GM18909 (cell line): Measurements from ENCODE around the gene JAM3.

Experiments
- ATAC-seq: cut with Tn5 transposase; IDR thresholded peaks from one replicate; pipeline ENCODE4 v1.9.1; 2021; ENCODE audit warnings: mild to moderate bottlenecking; ENCODE audit not compliant: unreplicated experiment, poor library complexity

JAM3 gene

GRCh38 chr11:134038897-134039470 is 29.9 kb upstream of the JAM3 start:
- ATAC-seq = no peak

GRCh38 chr11:134039726-134040385 is 29.0 kb upstream of the JAM3 start:
- ATAC-seq = no peak

DNA sequence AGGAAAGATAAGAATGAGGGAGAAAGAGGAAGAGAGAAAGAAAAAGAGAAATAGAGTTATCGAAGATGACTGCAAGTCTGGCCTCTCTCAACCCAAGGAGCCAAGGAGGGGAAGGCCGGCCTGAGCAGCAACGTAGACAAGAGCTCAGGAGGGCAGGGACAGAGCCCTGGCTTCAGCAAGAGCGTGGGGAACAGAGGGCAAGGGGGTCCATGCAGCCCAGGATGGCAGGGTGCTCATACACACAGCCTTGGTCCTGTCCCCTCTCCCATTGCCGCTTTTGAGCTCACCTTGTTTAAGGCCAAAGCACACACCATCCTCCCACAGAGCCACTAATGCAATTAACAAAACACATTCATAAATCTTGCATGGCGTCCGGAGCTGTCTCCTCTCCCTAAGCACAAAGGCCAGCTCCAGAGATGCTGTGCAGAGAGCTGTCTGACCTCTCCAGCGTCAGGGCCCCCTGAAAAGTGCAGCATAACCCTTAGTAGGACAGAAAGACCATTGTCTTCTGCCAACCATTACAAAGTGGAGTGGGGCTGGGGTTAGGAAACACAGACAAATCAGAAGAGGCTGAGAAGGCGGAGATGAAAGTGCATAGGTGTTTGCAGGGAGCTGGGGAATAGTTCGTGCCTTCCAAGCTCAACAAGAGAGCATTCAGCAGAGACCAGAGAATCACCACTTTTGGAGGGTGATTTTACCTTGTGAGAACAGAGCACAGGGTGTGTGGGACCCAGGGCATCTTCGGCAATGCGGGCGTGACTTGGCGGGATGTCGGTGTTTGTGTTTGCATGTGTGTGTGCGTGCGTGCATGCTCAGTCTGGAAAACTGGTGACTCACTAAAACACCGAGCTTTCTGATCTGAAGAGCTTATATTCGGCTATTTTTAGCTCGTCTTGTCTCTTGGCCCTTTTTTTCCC is 28.2 kb upstream of the JAM3 start:
- ATAC-seq = no peak

GRCh38 chr11:134041349-134041748 is 27.5 kb upstream of the JAM3 start:
- no peak for ATAC-seq

- no peak for ATAC-seq
Observed at GRCh38 chr11:134041791-134042696, 26.8 kb upstream of the JAM3 start.

DNA sequence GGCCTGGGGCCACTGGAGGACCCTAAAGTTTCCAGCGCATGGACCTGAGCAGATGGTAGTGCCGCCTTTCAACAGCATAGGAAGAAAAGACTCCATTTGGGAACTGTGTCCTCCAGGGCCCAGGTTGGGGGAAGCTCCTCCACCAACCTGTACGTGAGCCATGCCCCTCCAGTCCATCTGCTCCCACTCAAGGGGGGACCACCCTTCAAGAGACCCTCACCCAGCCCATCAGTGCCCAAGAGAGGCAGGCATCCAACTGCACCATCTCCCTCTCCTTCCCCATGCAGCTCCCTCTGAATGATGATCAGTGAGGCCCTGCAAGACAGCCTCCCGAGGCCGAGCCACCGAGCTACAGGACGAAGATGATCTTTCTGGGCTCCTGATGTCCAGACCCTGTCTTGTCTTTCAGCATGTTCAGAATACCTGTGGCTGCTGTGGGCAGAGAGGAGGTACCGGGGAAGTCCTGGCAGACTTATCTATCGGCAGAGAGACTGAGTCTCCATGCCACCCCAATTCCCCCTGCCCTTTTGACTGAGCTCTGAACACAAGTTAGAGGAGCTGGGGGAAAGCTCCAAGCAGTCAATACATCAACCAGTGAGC is 25.0 kb upstream of the JAM3 start:
- ATAC-seq = no peak

DNA sequence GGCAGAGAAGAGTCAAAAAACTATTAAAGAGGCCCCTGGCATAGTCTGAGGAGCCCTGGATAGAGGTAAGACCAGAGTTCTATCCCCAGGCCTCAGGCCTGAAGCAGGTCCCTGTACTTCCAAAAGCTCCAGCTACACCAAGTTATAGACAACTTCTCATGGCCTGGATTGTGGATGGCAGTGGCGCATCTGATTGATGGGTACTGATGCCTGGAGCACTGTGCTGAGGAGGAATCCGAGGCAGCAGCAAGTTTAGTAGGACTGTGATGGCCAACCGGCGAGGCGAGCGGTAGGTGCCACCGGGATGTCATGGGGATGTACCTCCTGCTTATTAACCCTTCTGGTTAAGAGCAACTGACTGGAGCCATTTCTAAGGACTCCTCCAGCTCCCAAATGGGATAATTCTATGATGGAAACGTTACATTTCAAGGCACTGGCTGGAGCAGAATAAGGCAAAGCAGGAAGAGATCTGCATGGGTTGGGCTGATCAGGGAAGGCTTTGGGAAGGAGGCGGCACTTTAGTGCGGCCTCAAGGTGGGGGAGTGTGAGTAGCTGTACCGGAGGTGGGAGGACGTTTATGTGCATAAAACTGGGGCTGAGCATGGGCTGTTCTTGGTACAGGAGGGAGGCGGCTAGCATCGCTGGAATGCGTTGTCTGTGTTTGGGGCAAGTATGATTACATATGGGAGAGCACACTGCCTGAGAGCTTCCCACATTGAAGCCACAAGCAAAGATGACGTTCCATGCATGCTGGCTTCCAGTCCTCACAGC is 24.2 kb upstream of the JAM3 start:
- no peak for ATAC-seq

GRCh38 chr11:134045799-134046635 is 22.9 kb upstream of the JAM3 start:
- no peak for ATAC-seq

DNA sequence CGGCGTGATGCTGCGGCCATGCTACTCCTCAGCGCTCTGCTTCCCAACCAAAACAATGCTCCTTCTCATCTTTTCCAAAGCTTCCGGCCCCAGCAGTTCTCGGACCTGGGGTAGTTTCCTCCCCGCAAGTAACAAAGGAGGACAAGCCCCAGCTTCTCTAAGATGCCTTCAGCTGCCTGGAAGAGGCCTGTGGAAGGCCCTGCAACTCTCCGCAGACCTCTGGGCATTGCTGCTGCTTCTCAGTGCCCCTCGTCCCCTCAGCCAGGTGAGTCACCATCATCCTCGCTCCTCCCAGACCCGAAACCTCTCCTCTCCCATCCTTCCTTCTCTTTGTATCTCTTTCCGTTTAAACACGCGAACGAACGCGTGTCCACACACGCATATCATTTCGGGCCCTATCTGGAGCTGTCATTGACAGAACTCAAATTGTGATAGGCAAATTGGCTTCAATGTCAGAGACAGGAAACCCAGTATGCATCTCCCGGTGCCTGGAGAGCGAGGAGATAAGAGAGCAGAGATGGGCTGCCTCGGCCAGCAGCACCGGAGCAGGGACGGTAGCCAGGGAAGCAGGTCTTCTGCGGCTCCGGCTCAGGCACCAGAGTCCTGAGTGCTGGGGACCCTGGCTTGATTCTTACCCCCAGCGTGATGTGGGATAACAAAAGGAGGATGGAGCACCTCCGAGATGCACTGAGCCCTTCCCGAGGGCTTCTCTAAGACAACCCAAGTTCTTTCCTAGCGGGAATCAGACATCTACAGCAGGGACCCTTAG is 22.0 kb upstream of the JAM3 start:
- no peak for ATAC-seq

- ATAC-seq = no peak
Observed at GRCh38 chr11:134047586-134047999, 21.3 kb upstream of the JAM3 start.

- no peak for ATAC-seq
Observed at GRCh38 chr11:134048028-134048427, 20.8 kb upstream of the JAM3 start.

DNA sequence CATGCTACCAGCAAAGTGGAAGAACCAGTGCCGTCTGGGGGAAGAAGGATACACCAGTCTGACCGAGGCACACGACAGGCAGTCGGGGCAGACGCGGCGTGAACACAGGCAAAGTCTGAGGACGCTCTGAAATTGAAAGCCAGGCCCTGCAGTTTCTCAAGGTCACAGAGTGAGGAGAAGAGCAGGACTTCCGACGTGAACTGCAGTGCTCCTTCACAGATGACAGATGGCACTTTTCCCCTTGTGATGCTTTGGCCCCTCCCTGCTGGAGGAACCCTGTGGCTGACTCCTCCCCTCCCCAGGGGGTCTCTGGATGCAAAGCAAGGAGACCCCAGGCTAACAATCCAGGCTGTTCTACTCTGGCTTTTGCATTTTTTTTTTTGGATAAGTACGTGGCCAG is 19.6 kb upstream of the JAM3 start:
- no peak for ATAC-seq

GRCh38 chr11:134050541-134051383 is 18.1 kb upstream of the JAM3 start:
- peak; percentile 90 for ATAC-seq

GRCh38 chr11:134052395-134052987 is 16.4 kb upstream of the JAM3 start:
- ATAC-seq = no peak

DNA sequence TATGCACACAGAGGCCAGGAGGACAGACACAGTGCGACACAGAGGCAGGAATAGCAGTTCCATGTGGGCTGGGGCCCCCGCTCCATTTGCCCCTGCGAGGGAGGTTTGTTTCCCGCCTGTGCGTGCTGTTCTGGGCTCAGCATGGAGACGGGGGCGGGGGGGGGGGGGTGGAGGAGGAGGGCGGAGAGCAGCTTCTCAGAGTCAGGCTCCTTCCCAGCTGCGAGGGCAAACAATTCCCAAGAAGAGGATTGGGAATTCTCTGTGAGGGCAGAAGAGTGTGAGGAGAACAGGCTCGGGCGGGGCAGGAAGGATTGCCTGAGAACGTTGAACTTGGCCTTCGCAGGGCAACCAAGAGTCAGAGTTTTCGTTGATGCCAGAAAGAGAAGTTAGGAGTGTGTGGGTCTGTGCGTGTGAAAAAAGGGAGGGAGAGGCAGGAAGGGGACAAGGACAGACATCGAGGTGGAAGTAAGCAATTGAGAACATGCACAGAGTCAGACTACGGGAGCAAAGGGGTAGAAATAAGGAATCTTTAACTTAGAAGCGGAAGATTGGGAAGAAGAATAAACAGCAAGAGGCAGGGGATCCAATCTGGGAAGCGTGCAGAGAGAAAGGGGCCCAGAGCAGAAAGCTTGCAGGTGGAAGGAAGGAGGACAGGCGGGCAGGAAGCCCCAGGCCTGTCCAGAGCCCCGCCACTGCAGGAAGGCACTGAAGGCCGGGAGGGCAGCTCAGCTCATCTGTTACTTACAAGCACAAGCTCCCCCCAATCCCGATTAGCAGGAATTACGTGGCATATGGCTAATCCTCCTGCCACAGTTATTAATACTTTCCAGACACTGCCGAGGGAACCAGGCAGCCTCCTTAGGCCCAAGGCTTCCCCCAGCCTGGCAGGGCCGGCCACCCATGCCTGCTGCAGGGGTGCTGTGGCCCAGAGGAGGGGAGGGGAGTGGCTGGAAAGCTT is 15.6 kb upstream of the JAM3 start:
- ATAC-seq = no peak
